H1 (cell line): ENCODE results near the gene ARHGAP25. TPM values are rescaled to one million over a fixed set of nuclear protein-coding genes. Genes with fewer than 3 reads are reported as not detected.

Experiments
- ATF2 ChIP-seq: IDR thresholded peaks from 2 replicates; pipeline ENCODE4 v1.6.1; 2012; ENCODE audit warnings: low read length, inconsistent platforms
- CHD7 ChIP-seq: fragments of 300-600 bp; sonication (generic); IDR thresholded peaks from 2 replicates; pipeline ENCODE4 v1.7.1; 2012; ENCODE audit warnings: low read length, moderate library complexity, mild to moderate bottlenecking, inconsistent platforms; ENCODE audit not compliant: insufficient replicate concordance
- USF2 ChIP-seq: IDR thresholded peaks from 2 replicates; pipeline ENCODE4 v1.6.1; 2011; ENCODE audit warnings: low read length, improper control_type of control experiment
- polyA plus RNA-seq, 7 experiments: library from polyadenylated mRNA; depleted of rRNA in 3 of 7; stranded (reverse) in 5 of 7; unstranded in 2 of 7; fragments of >200 nt in 5 of 7; fragments of 200-250 nt in 2 of 7; gene quantifications; 1 replicate in 5 of 7; 2 replicates in 1 of 7; 4 replicates in 1 of 7; pipeline versions ENCODE4 v1.2.1 to v1.2.3, GENCODE V29; 2011 to 2013; ENCODE audit warnings: missing spikeins in 2 of 7, mixed read lengths in 2 of 7
- total RNA-seq: library from RNA; stranded (reverse); fragmentation: NEBNext Ultra II Directional; extraction: Animal tissue kit (Norgen Biotek cat#: 25700); gene quantifications from 2 replicates; pipeline ENCODE4 v1.2.1, GENCODE V29; 2021

The ARHGAP25 gene
- total and polyA plus RNA-seq, 2 of the 8 experiments (the other 6 are each of a cell fraction or from before 2014, with no cell fraction given) = 1.00 to 1.2 TPM

GRCh38 chr2:68767996-68768395 lies 33.4 kb downstream of the ARHGAP25 start (continued):
- TF ChIP-seq CHD7 (no peak), ATF2 (no peak), USF2 (no peak)
